Activated CD8-positive, alpha-beta memory T cell treated with anti-CD3 and anti-CD28 coated beads for 4 hours (primary cell): Measurements from ENCODE around the gene ADAMTS12.

Experiments used
- DNase-seq, 2 donors: peaks; one replicate each; pipeline ENCODE4 v3.0.0-alpha.2; 2020; ENCODE audit warnings: low read depth in 2 of 2

Gene ADAMTS12

GRCh38 chr5:33649549-33650482 is 242.0 kb downstream of the ADAMTS12 start:
- DNase-seq: no peak

- DNase-seq: no peak
Observed at GRCh38 chr5:33641744-33642505, 249.9 kb downstream of the ADAMTS12 start.

GRCh38 chr5:33639474-33639873 is 252.3 kb downstream of the ADAMTS12 start:
- no peak for DNase-seq

GRCh38 chr5:33637011-33637410 is 254.8 kb downstream of the ADAMTS12 start:
- DNase-seq: no peak

- no peak for DNase-seq
Observed at GRCh38 chr5:33635582-33635981, 256.2 kb downstream of the ADAMTS12 start.

GRCh38 chr5:33633699-33634098 is 258.1 kb downstream of the ADAMTS12 start:
- no peak for DNase-seq

- no peak for DNase-seq
Observed at GRCh38 chr5:33631786-33632185, 260.0 kb downstream of the ADAMTS12 start.

- DNase-seq: no peak
Observed at GRCh38 chr5:33631139-33631538, 260.7 kb downstream of the ADAMTS12 start.

GRCh38 chr5:33629999-33630398 is 261.8 kb downstream of the ADAMTS12 start:
- no peak for DNase-seq

- DNase-seq: no peak
Observed at GRCh38 chr5:33628796-33629195, 263.0 kb downstream of the ADAMTS12 start.

- DNase-seq: no peak
Observed at GRCh38 chr5:33621514-33621913, 270.3 kb downstream of the ADAMTS12 start.

GRCh38 chr5:33614039-33614438 is 277.8 kb downstream of the ADAMTS12 start:
- DNase-seq: no peak

GRCh38 chr5:33612386-33612785 is 279.4 kb downstream of the ADAMTS12 start:
- no peak for DNase-seq

GRCh38 chr5:33611877-33612276 is 279.9 kb downstream of the ADAMTS12 start:
- DNase-seq: no peak

- DNase-seq: no peak
Observed at GRCh38 chr5:33608344-33609041, 283.3 kb downstream of the ADAMTS12 start.

- no peak for DNase-seq
Observed at GRCh38 chr5:33604503-33604902, 287.3 kb downstream of the ADAMTS12 start.

GRCh38 chr5:33601881-33602280 is 289.9 kb downstream of the ADAMTS12 start:
- DNase-seq: no peak

- DNase-seq: no peak
Observed at GRCh38 chr5:33595303-33595702, 296.5 kb downstream of the ADAMTS12 start.

- DNase-seq: no peak
Observed at GRCh38 chr5:33594006-33594405, 297.8 kb downstream of the ADAMTS12 start.

- DNase-seq: no peak
Observed at GRCh38 chr5:33592245-33592644, 299.5 kb downstream of the ADAMTS12 start.

GRCh38 chr5:33588654-33589372 is 303.0 kb downstream of the ADAMTS12 start:
- no peak for DNase-seq

GRCh38 chr5:33583332-33583731 is 308.5 kb downstream of the ADAMTS12 start:
- no peak for DNase-seq
